B cell (primary cell): ENCODE data around the gene GTF3C2. TPM values are rescaled to one million over a fixed set of nuclear protein-coding genes. Genes with fewer than 3 reads are reported as not detected.

Source experiments
- ATAC-seq: fragments of 200-7000 bp; cut with Tn5 transposase; one replicate; pipeline ENCODE4 v1.10.0; 2021; ENCODE audit warnings: low read depth, mild to moderate bottlenecking, moderate number of reproducible peaks, moderate library complexity
- CTCF ChIA-PET: fragments of 350-600 bp; sonication (Branson Sonifier 250); formaldehyde crosslinking; loops from one replicate; lab custom pipeline; 2021; ENCODE audit warnings: antibody characterized with exemption, inconsistent platforms; lab: Charles Lee
- POLR2A ChIA-PET: fragments of 350-600 bp; sonication (Branson Sonifier 250); formaldehyde crosslinking; loops from one replicate; lab custom pipeline; 2021; ENCODE audit warnings: antibody characterized with exemption; lab: Charles Lee
- DNase-seq: peaks from one replicate; pipeline ENCODE4 v3.0.0; 2013
- H2AFZ ChIP-seq: 2 replicates; pipeline ENCODE4 v1.6.1; 2012; ENCODE audit warnings: mild to moderate bottlenecking, low read depth, low read length; ENCODE audit not compliant: insufficient read depth, poor library complexity, severe bottlenecking
- H3K27ac ChIP-seq, 2 donors: 1 replicate in 1 of 2; 2 replicates in 1 of 2; pipeline ENCODE4 v1.5.1; 2012 to 2013; ENCODE audit warnings: low read length in 2 of 2, mild to moderate bottlenecking in 2 of 2, moderate library complexity in 1 of 2
- H3K27me3 ChIP-seq, 4 experiments: fragments of 200-600 bp in 1 of 4; sonication (generic) in 1 of 4; replicated peaks in 1 of 4; 1 replicate in 2 of 4; 2 replicates in 2 of 4; pipeline versions ENCODE4 v1.6.1 to v1.7.0; 2013 to 2016; ENCODE audit warnings: low read length in 3 of 4, mild to moderate bottlenecking in 2 of 4, mixed read lengths in 1 of 4, moderate library complexity in 1 of 4; ENCODE audit not compliant: insufficient read depth in 4 of 4, control insufficient read depth in 3 of 4; ENCODE audit errors: control extremely low read depth in 1 of 4
- H3K36me3 ChIP-seq, 2 experiments: replicated peaks in 1 of 2; 1 replicate in 1 of 2; 2 replicates in 1 of 2; pipeline versions ENCODE4 v1.6.1 to v1.7.1; 2013; ENCODE audit warnings: low read length in 1 of 2; ENCODE audit not compliant: insufficient read depth in 2 of 2, control insufficient read depth in 1 of 2; ENCODE audit errors: control extremely low read depth in 1 of 2, extremely low read depth in 1 of 2
- H3K4me1 ChIP-seq, 2 donors: fragments of 200-600 bp in 1 of 2; sonication (generic) in 1 of 2; 1 replicate in 1 of 2; 2 replicates in 1 of 2; pipeline versions ENCODE4 v1.5.1 to v1.6.1; 2013 to 2017; ENCODE audit warnings: low read length in 2 of 2; ENCODE audit not compliant: control insufficient read depth in 2 of 2, insufficient read depth in 2 of 2
- H3K4me2 ChIP-seq: replicated peaks from 2 replicates; pipeline ENCODE3; 2012; ENCODE audit warnings: mild to moderate bottlenecking, low read depth, low read length; ENCODE audit not compliant: poor library complexity, severe bottlenecking
- H3K4me3 ChIP-seq, 5 experiments: fragments of 200-600 bp in 1 of 5; sonication (generic) in 1 of 5; 1 replicate in 3 of 5; 2 replicates in 2 of 5; pipeline versions ENCODE4 v1.5.1 to v1.7.0; 2011 to 2016; ENCODE audit warnings: low read length in 4 of 5, mild to moderate bottlenecking in 4 of 5, low read depth in 2 of 5, control low read depth in 1 of 5, moderate library complexity in 1 of 5; ENCODE audit not compliant: insufficient read depth in 1 of 5; ENCODE audit errors: control extremely low read depth in 1 of 5, extremely low read depth in 1 of 5
- H3K79me2 ChIP-seq: fragments of 200-600 bp; sonication (generic); one replicate; pipeline ENCODE4 v1.6.0; 2016; ENCODE audit warnings: low read length; ENCODE audit not compliant: control insufficient read depth, insufficient read depth
- H3K9ac ChIP-seq: fragments of 200-600 bp; sonication (generic); 2 replicates; pipeline ENCODE4 v1.6.1; 2017; ENCODE audit warnings: mild to moderate bottlenecking, low read length, moderate library complexity
- H3K9me3 ChIP-seq, 3 donors: one replicate each; pipeline versions ENCODE4 v1.6.1 to v1.7.1; 2013; ENCODE audit warnings: low read length in 2 of 3; ENCODE audit not compliant: control insufficient read depth in 2 of 3, insufficient read depth in 1 of 3; ENCODE audit errors: control extremely low read depth in 1 of 3
- H4K20me1 ChIP-seq: 2 replicates; pipeline ENCODE4 v1.6.0; 2012; ENCODE audit warnings: mild to moderate bottlenecking, low read length; ENCODE audit not compliant: insufficient read depth, control insufficient read depth, poor library complexity, severe bottlenecking
- H3K27ac Mint-ChIP-seq: one replicate; pipeline ENCODE4 v1.8.0; 2021; ENCODE audit warnings: mixed read lengths
- H3K27me3 Mint-ChIP-seq: one replicate; pipeline ENCODE4 v1.8.0; 2021; ENCODE audit warnings: mixed read lengths
- H3K4me1 Mint-ChIP-seq: one replicate; pipeline ENCODE4 v1.8.0; 2021; ENCODE audit warnings: mixed read lengths
- H3K4me3 Mint-ChIP-seq: one replicate; pipeline ENCODE4 v1.8.0; 2021; ENCODE audit warnings: mixed read lengths
- H3K9me3 Mint-ChIP-seq: one replicate; pipeline ENCODE4 v1.8.0; 2022; ENCODE audit warnings: mixed read lengths; ENCODE audit not compliant: insufficient read depth
- EZH2 ChIP-seq: IDR thresholded peaks from 2 replicates; pipeline ENCODE4 v1.6.1; 2012; ENCODE audit warnings: borderline replicate concordance, low read depth, mild to moderate bottlenecking, moderate library complexity, low read length; ENCODE audit not compliant: insufficient read depth, poor library complexity, severe bottlenecking
- WGBS: methylation state at CpG from one replicate; pipeline ENCODE4 v1.1.5; 2013; ENCODE audit warnings: missing lambda C conversion rate; ENCODE audit not compliant: insufficient coverage; 5-methylcytosine and 5-hydroxymethylcytosine counted together
- intact Hi-C: fragments of 100-400 bp; cut with micrococcal nuclease; formaldehyde crosslinking; loops from one replicate; pipeline ENCODE4 v1.10.0; 2022
- polyA plus RNA-seq: library from polyadenylated mRNA; depleted of rRNA; stranded (reverse); fragments of >200 nt; gene quantifications from 2 replicates; pipeline ENCODE4 v1.2.3, GENCODE V29; 2012
- total RNA-seq, 2 donors: library from RNA; stranded (reverse); fragments of 120-200 nt in 1 of 2; gene quantifications; 1 replicate in 1 of 2; 2 replicates in 1 of 2; pipeline versions ENCODE4 v1.2.3 to v1.2.4, GENCODE V29; 2013 to 2022
- TF ChIP-seq, protein P1 (sequence below): fragments of 200-600 bp; IDR thresholded peaks from one replicate; pipeline ENCODE4 v1.8.0; 2022; ENCODE audit warnings: antibody characterized with exemption, mild to moderate bottlenecking

Gene GTF3C2
- total and polyA plus RNA-seq, 2 donors (not counting 1 experiment from before 2014, with no cell fraction given) = 84.8 to 121 TPM

- H3K27ac ChIP-seq = no peak overlapping the region
- no peak overlapping the region for H3K4me3 Mint-ChIP-seq
- H3K9me3 ChIP-seq = no peaks in the 10 kb centered on the region
- H3K4me1 ChIP-seq = peaks cover 4 to 5% of the 10 kb centered on the region in 2 donors
- peaks cover 6% of the 10 kb centered on the region for H3K4me1 Mint-ChIP-seq
- ChIA-PET POLR2A (no interaction called here), CTCF (no interaction called here)
- intact Hi-C loops = no loop called here
- H3K27ac Mint-ChIP-seq = no peak overlapping the region
- H3K4me2 ChIP-seq = no peak overlapping the region
- H4K20me1 ChIP-seq = no peaks in the 10 kb centered on the region
- no peak overlapping the region for H2AFZ ChIP-seq
- no peaks in the 10 kb centered on the region for H3K9me3 Mint-ChIP-seq
- H3K79me2 ChIP-seq = peaks cover 8% of the 10 kb centered on the region
- DNase-seq = no peak
- H3K27me3 Mint-ChIP-seq = no peaks in the 10 kb centered on the region
- H3K9ac ChIP-seq = no peak overlapping the region
- no peak for TF ChIP-seq EZH2
- TF ChIP-seq, protein P1, sequence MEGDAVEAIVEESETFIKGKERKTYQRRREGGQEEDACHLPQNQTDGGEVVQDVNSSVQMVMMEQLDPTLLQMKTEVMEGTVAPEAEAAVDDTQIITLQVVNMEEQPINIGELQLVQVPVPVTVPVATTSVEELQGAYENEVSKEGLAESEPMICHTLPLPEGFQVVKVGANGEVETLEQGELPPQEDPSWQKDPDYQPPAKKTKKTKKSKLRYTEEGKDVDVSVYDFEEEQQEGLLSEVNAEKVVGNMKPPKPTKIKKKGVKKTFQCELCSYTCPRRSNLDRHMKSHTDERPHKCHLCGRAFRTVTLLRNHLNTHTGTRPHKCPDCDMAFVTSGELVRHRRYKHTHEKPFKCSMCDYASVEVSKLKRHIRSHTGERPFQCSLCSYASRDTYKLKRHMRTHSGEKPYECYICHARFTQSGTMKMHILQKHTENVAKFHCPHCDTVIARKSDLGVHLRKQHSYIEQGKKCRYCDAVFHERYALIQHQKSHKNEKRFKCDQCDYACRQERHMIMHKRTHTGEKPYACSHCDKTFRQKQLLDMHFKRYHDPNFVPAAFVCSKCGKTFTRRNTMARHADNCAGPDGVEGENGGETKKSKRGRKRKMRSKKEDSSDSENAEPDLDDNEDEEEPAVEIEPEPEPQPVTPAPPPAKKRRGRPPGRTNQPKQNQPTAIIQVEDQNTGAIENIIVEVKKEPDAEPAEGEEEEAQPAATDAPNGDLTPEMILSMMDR = no peak
- no peaks in the 10 kb centered on the region for H3K27me3 ChIP-seq
- peaks cover 0 to 35% of the 10 kb centered on the region in 2 experiments for H3K36me3 ChIP-seq
- 100% methylated on average over 3 of the region's 4 CpGs for WGBS
- no peak overlapping the region for H3K4me3 ChIP-seq
- ATAC-seq = no peak
Observed at GRCh38 chr2:27362678-27363420, 6.3 kb upstream of the GTF3C2 start.

DNA sequence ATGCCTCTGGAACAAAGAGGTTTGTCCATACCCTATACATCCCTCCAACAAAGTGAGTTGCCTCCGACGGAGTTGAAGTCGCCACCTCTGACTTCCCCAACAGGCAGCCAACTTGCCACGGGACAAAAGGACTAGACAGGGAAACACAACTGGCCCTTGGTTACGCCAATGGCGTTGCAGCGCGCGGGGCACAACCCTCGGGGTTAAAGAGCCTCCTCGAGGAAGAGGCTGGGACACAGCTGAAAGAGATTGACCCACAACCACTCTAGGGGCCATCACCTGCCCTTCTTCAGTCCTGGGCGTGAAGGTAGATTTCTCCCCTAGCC is 545 bp downstream of the GTF3C2 start:
- Histone ChIP-seq H3K4me1 (peaks cover 18 to 25% of the 10 kb centered on the region in 2 donors), H3K27ac (peak overlapping the region; percentile 86 to 88), H3K9ac (peak overlapping the region; percentile 78), H3K4me3 (peak overlapping the region; percentile 64 to 90 (median 82)), H3K27me3 (no peaks in the 10 kb centered on the region), H3K4me2 (peak overlapping the region; percentile 95), H4K20me1 (peaks cover 22% of the 10 kb centered on the region), H2AFZ (peak overlapping the region; percentile 98), H3K36me3 (no peaks in the 10 kb centered on the region), H3K9me3 (no peaks in the 10 kb centered on the region), H3K79me2 (peaks cover 65% of the 10 kb centered on the region)
- H3K4me1 Mint-ChIP-seq = peaks cover 50% of the 10 kb centered on the region
- DNase-seq (no peak), ATAC-seq (no peak)
- H3K9me3 Mint-ChIP-seq = no peaks in the 10 kb centered on the region
- intact Hi-C loops = loop anchor here (1.0 to 5.0 kb wide), 8 partner anchors 14 to 1396 kb away; partner anchors contain the start of genes CAD, EIF2B4, MPV17 and NRBP1
- peak overlapping the region; percentile 97 for H3K4me3 Mint-ChIP-seq
- no peaks in the 10 kb centered on the region for H3K27me3 Mint-ChIP-seq
- H3K27ac Mint-ChIP-seq = peak overlapping the region; percentile 99
- TF ChIP-seq, protein P1 = no peak
- TF ChIP-seq EZH2 = no peak
- POLR2A ChIA-PET = interaction anchor here (0.6 to 2.9 kb wide), 4 partner anchors 15 to 144 kb away, joined by 4 to 34 read pairs (median 7); partner anchors contain the start of genes ATRAID, EIF2B4, MPV17 and SLC5A6
- CTCF ChIA-PET = interaction anchor here (1.0 to 2.0 kb wide), 3 partner anchors 13 to 53 kb away, joined by 4 to 14 read pairs (median 8); partner anchors contain the start of genes EIF2B4, PPM1G and SNX17
- 0% methylated on average over 12 of the region's 12 CpGs for WGBS
